ENCODE measurements around the gene HDGF. TPM values are rescaled to one million over a fixed set of nuclear protein-coding genes. Genes with fewer than 3 reads are reported as not detected.

HDGF gene
- total RNA-seq, 1 experiment from 2014 or later, result 310 TPM

DNA sequence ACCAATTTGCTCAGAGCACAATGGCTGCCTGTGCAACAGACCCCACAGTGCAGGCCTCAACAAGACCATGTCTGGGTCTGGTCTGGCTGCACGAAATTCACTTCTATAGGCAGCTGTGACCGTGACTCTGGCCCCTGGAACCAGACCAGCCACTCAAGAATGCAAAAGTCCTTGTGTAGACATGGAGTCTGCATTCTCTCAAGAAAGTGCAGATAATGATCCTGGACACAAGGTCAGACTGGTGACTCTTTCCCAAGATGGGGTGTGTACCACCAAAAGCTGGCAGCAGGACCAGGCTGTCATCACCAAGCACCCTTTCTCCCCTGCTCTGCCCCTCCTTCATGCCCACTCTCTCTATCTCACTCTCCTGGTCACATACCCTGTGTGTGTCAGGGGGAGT, 30.3 kb downstream of the HDGF start:
- H3K18ac ChIP-seq (ENCODE audit: insufficient read length, low read depth, low read length), result no peak overlapping the region
- H3K23ac ChIP-seq (ENCODE audit: insufficient read length, low read depth, low read length), result no peak overlapping the region
- H3K4me3 Mint-ChIP-seq, result no peak overlapping the region
- no peak for DNase-seq
- peaks cover 14% of the 10 kb centered on the region for H3K79me1 ChIP-seq (ENCODE audit: insufficient read depth, low read depth, low read length, poor library complexity, severe bottlenecking)
- no CpG with 5 or more reads among the region's 2 CpGs for WGBS (ENCODE audit: extremely low coverage, insufficient read length, low lambda C conversion rate)
- no peak overlapping the region for H3K4ac ChIP-seq (ENCODE audit: low read depth, low read length)
- H2BK120ac ChIP-seq (ENCODE audit: low read depth, low read length, poor library complexity, severe bottlenecking), result no peak overlapping the region
- H3K14ac ChIP-seq (ENCODE audit: insufficient read depth, low read length), result no peak overlapping the region
- no peak overlapping the region for H2BK12ac ChIP-seq (ENCODE audit: insufficient read length, low read depth, low read length)
- no peak overlapping the region for H3K56ac ChIP-seq (ENCODE audit: insufficient read length, low read depth, low read length)
- H3K27ac ChIP-seq (ENCODE audit: insufficient read length, low read depth, low read length), result no peak overlapping the region
- H3K4me2 ChIP-seq (ENCODE audit: insufficient read depth, insufficient read length, low read length), result no peak overlapping the region
- H3T11ph ChIP-seq (ENCODE audit: low read length), result no peak overlapping the region
- no peaks in the 10 kb centered on the region for H4K20me1 ChIP-seq (ENCODE audit: control insufficient read depth, insufficient read depth, insufficient read length)
- H4K8ac ChIP-seq (replicated peaks; ENCODE audit: insufficient read length, low read depth, low read length), result no peak overlapping the region
- H3K9ac ChIP-seq (ENCODE audit: extremely low read depth, insufficient read length, low read length), result no peak overlapping the region
- H3K27ac Mint-ChIP-seq, result no peak overlapping the region; a peak in 1 of 7 replicates
- peaks cover 16% of the 10 kb centered on the region; the same call in 1 of the 2 replicates for H3K79me2 ChIP-seq (ENCODE audit: insufficient read depth, low read length)
- H3K4me1 ChIP-seq (ENCODE audit: insufficient read depth, low read length), result peaks cover 3% of the 10 kb centered on the region; the same call in 1 of the 2 replicates
- peaks cover 24 to 47% (median 36%) of the 10 kb centered on the region in 3 experiments for H3K36me3 Mint-ChIP-seq (ENCODE audit: insufficient read depth in 1 of 3, low read depth in 3 of 3)
- no peaks in the 10 kb centered on the region for H3K27me3 ChIP-seq (ENCODE audit: insufficient read depth, low read length)
- H3K4me1 Mint-ChIP-seq, result peaks cover 6 to 9% of the 10 kb centered on the region in 2 experiments
- no peak overlapping the region for H2BK15ac ChIP-seq (ENCODE audit: low read depth, low read length)
- no peaks in the 10 kb centered on the region; the same call in 1 of the 2 replicates for H3K27me3 Mint-ChIP-seq (ENCODE audit: low read depth)
- H4K5ac ChIP-seq (ENCODE audit: insufficient read length, low read depth, low read length), result no peak overlapping the region
- H4K91ac ChIP-seq (ENCODE audit: insufficient read length, low read depth, low read length), result no peak overlapping the region
- H3K9me3 ChIP-seq (ENCODE audit: control insufficient read depth, low read depth, low read length), result no peaks in the 10 kb centered on the region
- no peak overlapping the region for H2BK5ac ChIP-seq (ENCODE audit: insufficient read length, low read length)
- TF ChIP-seq, protein P1, sequence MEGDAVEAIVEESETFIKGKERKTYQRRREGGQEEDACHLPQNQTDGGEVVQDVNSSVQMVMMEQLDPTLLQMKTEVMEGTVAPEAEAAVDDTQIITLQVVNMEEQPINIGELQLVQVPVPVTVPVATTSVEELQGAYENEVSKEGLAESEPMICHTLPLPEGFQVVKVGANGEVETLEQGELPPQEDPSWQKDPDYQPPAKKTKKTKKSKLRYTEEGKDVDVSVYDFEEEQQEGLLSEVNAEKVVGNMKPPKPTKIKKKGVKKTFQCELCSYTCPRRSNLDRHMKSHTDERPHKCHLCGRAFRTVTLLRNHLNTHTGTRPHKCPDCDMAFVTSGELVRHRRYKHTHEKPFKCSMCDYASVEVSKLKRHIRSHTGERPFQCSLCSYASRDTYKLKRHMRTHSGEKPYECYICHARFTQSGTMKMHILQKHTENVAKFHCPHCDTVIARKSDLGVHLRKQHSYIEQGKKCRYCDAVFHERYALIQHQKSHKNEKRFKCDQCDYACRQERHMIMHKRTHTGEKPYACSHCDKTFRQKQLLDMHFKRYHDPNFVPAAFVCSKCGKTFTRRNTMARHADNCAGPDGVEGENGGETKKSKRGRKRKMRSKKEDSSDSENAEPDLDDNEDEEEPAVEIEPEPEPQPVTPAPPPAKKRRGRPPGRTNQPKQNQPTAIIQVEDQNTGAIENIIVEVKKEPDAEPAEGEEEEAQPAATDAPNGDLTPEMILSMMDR (conservative IDR thresholded peaks at IDR 0.05), result no peak
- H2BK20ac ChIP-seq (ENCODE audit: low read depth, low read length, poor library complexity, severe bottlenecking), result no peak overlapping the region
- no peaks in the 10 kb centered on the region for H3K9me3 Mint-ChIP-seq
- no peak overlapping the region for H2AK5ac ChIP-seq (ENCODE audit: insufficient read length, low read length)
- no peaks in the 10 kb centered on the region for H3K23me2 ChIP-seq (ENCODE audit: insufficient read length, low read depth, low read length, poor library complexity, severe bottlenecking)
- no peak overlapping the region for H2AFZ ChIP-seq (ENCODE audit: low read length)
